HepG2 (cell line): ENCODE measurements around the gene IPO13. TPM values are rescaled to one million over a fixed set of nuclear protein-coding genes. Genes with fewer than 3 reads are reported as not detected.

Experiments used
- ATAC-seq: fragments of 200-7000 bp; cut with Tn5 transposase; 3 replicates; pipeline ENCODE4 v1.9.1; 2020; ENCODE audit warnings: mild to moderate bottlenecking, moderate library complexity
- BruUV-seq: library from RNA; stranded (reverse); fragments of 400-500 nt; replicated peaks from 2 replicates; lab custom pipeline; 2021; lab: Mats Ljungman, UMichigan
- CTCF ChIA-PET: fragments of 300-600 bp; formaldehyde crosslinking; extraction: SDS; loops from one replicate; lab custom pipeline; 2021; ENCODE audit warnings: low total read pairs, inconsistent platforms, low intra/inter-chr PET ratio; lab: Yijun Ruan, JAX
- POLR2A ChIA-PET: fragments of 350-600 bp; sonication (Branson Sonifier 250); formaldehyde crosslinking; loops from one replicate; lab custom pipeline; 2020; ENCODE audit warnings: antibody characterized with exemption, inconsistent platforms; lab: Yijun Ruan, JAX
- DNase-seq: peaks from one replicate; pipeline ENCODE4 v3.0.0-alpha.2; 2015; ENCODE audit warnings: low spot score
- FAIRE-seq: peaks from 3 replicates; lab custom pipeline; 2011; peaks lifted over from hg19 to GRCh38; lab: Jason Lieb, UNC
- H2AFZ ChIP-seq: one replicate; pipeline ENCODE4 v1.6.1; 2011; ENCODE audit warnings: low read length, inconsistent platforms
- H3K27ac ChIP-seq: fragments of 300-600 bp; 3 replicates; pipeline ENCODE4 v1.8.0; 2011; ENCODE audit warnings: mixed run types, mild to moderate bottlenecking, mixed read lengths, low read length, inconsistent platforms; ENCODE audit not compliant: insufficient read depth; ENCODE audit errors: extremely low read length
- H3K27me3 ChIP-seq, 2 experiments: fragments of 200-600 bp in 1 of 2; 2 replicates in 1 of 2; 3 replicates in 1 of 2; pipeline versions ENCODE4 v1.6.0 to v1.8.0; 2011; ENCODE audit warnings: low read length in 2 of 2, mild to moderate bottlenecking in 2 of 2, moderate library complexity in 2 of 2, inconsistent platforms in 1 of 2; ENCODE audit not compliant: insufficient read depth in 2 of 2, control insufficient read depth in 1 of 2
- H3K36me3 ChIP-seq, 2 experiments: fragments of 200-600 bp in 1 of 2; replicated peaks in 1 of 2; 2 replicates in 1 of 2; 3 replicates in 1 of 2; pipeline versions ENCODE4 v1.5.1 to v1.8.0; 2011; ENCODE audit warnings: low read length in 2 of 2, inconsistent platforms in 1 of 2; ENCODE audit not compliant: insufficient read depth in 2 of 2, control insufficient read depth in 1 of 2
- H3K4me1 ChIP-seq: 2 replicates; pipeline ENCODE4 v1.5.1; 2012; ENCODE audit warnings: low read length, inconsistent platforms; ENCODE audit not compliant: insufficient read depth
- H3K4me2 ChIP-seq: 2 replicates; pipeline ENCODE4 v1.6.0; 2011; ENCODE audit warnings: low read depth, low read length, inconsistent platforms
- H3K4me3 ChIP-seq, 3 experiments: fragments of 200-600 bp in 1 of 3; sonication (generic), shearing (Covaris generic) in 1 of 3; replicated peaks in 1 of 3; 2 replicates each; pipeline ENCODE4 v1.5.1; 2011 to 2016; ENCODE audit warnings: low read length in 3 of 3, inconsistent platforms in 2 of 3, low read depth in 2 of 3, mild to moderate bottlenecking in 2 of 3, control low read depth in 1 of 3, mixed read lengths in 1 of 3; ENCODE audit not compliant: insufficient read depth in 1 of 3
- H3K79me2 ChIP-seq: one replicate; pipeline ENCODE4 v1.6.1; 2011; ENCODE audit warnings: low read length, inconsistent platforms; ENCODE audit not compliant: insufficient read depth
- H3K9ac ChIP-seq: 2 replicates; pipeline ENCODE4 v1.6.0; 2011; ENCODE audit warnings: mild to moderate bottlenecking, low read depth, low read length, inconsistent platforms; ENCODE audit not compliant: insufficient read depth
- H3K9me3 ChIP-seq: 2 replicates; pipeline ENCODE4 v1.5.1; 2012; ENCODE audit warnings: mild to moderate bottlenecking, low read length
- H4K20me1 ChIP-seq: 2 replicates; pipeline ENCODE4 v1.6.0; 2011; ENCODE audit warnings: inconsistent platforms, mild to moderate bottlenecking, low read length, moderate library complexity; ENCODE audit not compliant: insufficient read depth
- AKAP8 ChIP-seq: sonication (generic); formaldehyde crosslinking; IDR thresholded peaks from 2 replicates; pipeline ENCODE4 v1.5.1; 2020; ENCODE audit warnings: mild to moderate bottlenecking, missing genetic modification reagents
- BORCS8-MEF2B ChIP-seq: sonication (generic); formaldehyde crosslinking; IDR thresholded peaks from 2 replicates; pipeline ENCODE4 v1.8.0; 2022; ENCODE audit warnings: mild to moderate bottlenecking, missing genetic modification reagents
- FOXO1 ChIP-seq: sonication (generic); formaldehyde crosslinking; IDR thresholded peaks from 2 replicates; pipeline ENCODE4 v1.4.0; 2020; ENCODE audit warnings: missing genetic modification reagents
- GFI1 ChIP-seq: sonication (generic); formaldehyde crosslinking; IDR thresholded peaks from 2 replicates; pipeline ENCODE4 v1.5.0; 2020; ENCODE audit warnings: missing genetic modification reagents, mild to moderate bottlenecking, borderline replicate concordance
- NFIB ChIP-seq: sonication (generic); formaldehyde crosslinking; IDR thresholded peaks from 2 replicates; pipeline ENCODE4 v1.9.0; 2021; ENCODE audit warnings: missing genetic modification reagents, mild to moderate bottlenecking, borderline replicate concordance
- POLR2G ChIP-seq: fragments of 200-400 bp; formaldehyde crosslinking; IDR thresholded peaks from 2 replicates; pipeline ENCODE4 v1.6.1; 2018; ENCODE audit warnings: mild to moderate bottlenecking, low read depth, low read length, moderate library complexity
- RBM39 ChIP-seq: fragments of 200-400 bp; formaldehyde crosslinking; IDR thresholded peaks from one replicate; pipeline ENCODE4 v1.6.1; 2018; ENCODE audit warnings: antibody characterized with exemption, mild to moderate bottlenecking, low read depth, low read length; ENCODE audit not compliant: poor library complexity, severe bottlenecking
- RFX5 ChIP-seq: IDR thresholded peaks from 2 replicates; pipeline ENCODE4 v1.6.1; 2011; ENCODE audit warnings: low read depth, low read length, improper control_type of control experiment
- SMC3 ChIP-seq: IDR thresholded peaks from 2 replicates; pipeline ENCODE4 v1.6.1; 2011; ENCODE audit warnings: low read length, improper control_type of control experiment
- ZFP36 ChIP-seq: fragments of 150-350 bp; IDR thresholded peaks from 2 replicates; pipeline ENCODE4 v1.6.1; 2018; ENCODE audit warnings: borderline replicate concordance, low read length, low read depth; ENCODE audit not compliant: partially characterized antibody
- ZFP82 ChIP-seq: sonication (generic); formaldehyde crosslinking; IDR thresholded peaks from 2 replicates; pipeline ENCODE4 v1.5.1; 2020; ENCODE audit warnings: mild to moderate bottlenecking, missing genetic modification reagents, borderline replicate concordance
- ZNF326 ChIP-seq: sonication (generic); formaldehyde crosslinking; IDR thresholded peaks from 2 replicates; pipeline ENCODE4 v1.4.0; 2020; ENCODE audit warnings: missing genetic modification reagents, borderline replicate concordance
- ZNF362 ChIP-seq: sonication (generic); formaldehyde crosslinking; IDR thresholded peaks from 2 replicates; pipeline ENCODE4 v1.4.0; 2020; ENCODE audit warnings: missing genetic modification reagents, mild to moderate bottlenecking, borderline replicate concordance
- ZNF367 ChIP-seq: sonication (generic); formaldehyde crosslinking; IDR thresholded peaks from 2 replicates; pipeline ENCODE4 v1.4.0; 2020; ENCODE audit warnings: missing genetic modification reagents, borderline replicate concordance
- ZNF383 ChIP-seq: sonication (generic); formaldehyde crosslinking; IDR thresholded peaks from 2 replicates; pipeline ENCODE4 v1.4.0; 2020; ENCODE audit warnings: missing genetic modification reagents, mild to moderate bottlenecking, borderline replicate concordance
- ZNF501 ChIP-seq: sonication (generic); formaldehyde crosslinking; IDR thresholded peaks from 2 replicates; pipeline ENCODE4 v1.5.1; 2020; ENCODE audit warnings: mild to moderate bottlenecking, moderate library complexity, missing genetic modification reagents
- ZNF543 ChIP-seq: sonication (generic); formaldehyde crosslinking; IDR thresholded peaks from 2 replicates; pipeline ENCODE4 v1.4.0; 2020; ENCODE audit warnings: mild to moderate bottlenecking, missing genetic modification reagents
- ZNF776 ChIP-seq: sonication (generic); formaldehyde crosslinking; IDR thresholded peaks from 2 replicates; pipeline ENCODE4 v1.4.0; 2020; ENCODE audit warnings: mild to moderate bottlenecking, missing genetic modification reagents
- ZNF883 ChIP-seq: sonication (generic); formaldehyde crosslinking; IDR thresholded peaks from 2 replicates; pipeline ENCODE4 v1.5.1; 2020; ENCODE audit warnings: mild to moderate bottlenecking, missing genetic modification reagents; ENCODE audit errors: not compliant biosample characterization
- WGBS: methylation state at CpG from one replicate; pipeline ENCODE4 v1.1.6; 2017; ENCODE audit warnings: low lambda C conversion rate; 5-methylcytosine and 5-hydroxymethylcytosine counted together
- in situ Hi-C: cut with HindIII; loops from 2 replicates; pipeline ENCODE4 v1.10.0; 2017; ENCODE audit warnings: low pct_unique_long_range_greater_than_20kb; ENCODE audit not compliant: extremely low pct_ligation_motif_present
- intact Hi-C: fragments of 100-400 bp; cut with micrococcal nuclease; formaldehyde crosslinking; loops from one replicate; pipeline ENCODE4 v1.10.0; 2022; ENCODE audit not compliant: unreplicated experiment
- polyA plus RNA-seq, 8 experiments: library from polyadenylated mRNA; depleted of rRNA in 3 of 8; stranded (reverse) in 7 of 8; unstranded in 1 of 8; fragments of >200 nt; fragmentation: Illumina TruSeq in 4 of 8; extraction: Trizol in 4 of 8; gene quantifications; 2 replicates each; pipeline versions ENCODE4 v1.2.1 to v1.2.3, GENCODE V29; 2011 to 2016; ENCODE audit warnings: low read depth in 4 of 8, missing spikeins in 1 of 8, mixed read lengths in 1 of 8; ENCODE audit not compliant: insufficient read depth in 1 of 8
- total RNA-seq, 5 experiments: library from RNA; depleted of rRNA; stranded (reverse); fragments of >200 nt; fragmentation: Illumina TruSeq; extraction: Trizol; gene quantifications; 2 replicates each; pipeline ENCODE4 v1.2.3, GENCODE V29; 2016; ENCODE audit warnings: low read depth in 1 of 5

Gene IPO13
- total and polyA plus RNA-seq, 2 of the 13 experiments (the other 11 are each of a cell fraction or from before 2014, with no cell fraction given): 12.9 to 15.6 TPM

- Histone ChIP-seq H3K36me3 (no peaks in the 10 kb centered on the region), H4K20me1 (no peaks in the 10 kb centered on the region), H3K27me3 (no peaks in the 10 kb centered on the region), H2AFZ (no peak overlapping the region), H3K79me2 (no peaks in the 10 kb centered on the region), H3K9ac (peak overlapping the region; percentile 51; the same call in 1 of the 2 replicates), H3K4me2 (peak overlapping the region; percentile 89), H3K9me3 (no peaks in the 10 kb centered on the region)
- DNase-seq: no peak
- in situ Hi-C loops: no loop called here
- 53% methylated on average over 11 of the region's 11 CpGs for WGBS
- TF ChIP-seq ZNF776 (0 out of 2 replicates have a peak, but pooled peaks have one; percentile 3), ZNF367 (no peak), RBM39 (no peak), ZFP36 (no peak), ZNF326 (CRISPR knock-in tag) (no peak), RFX5 (no peak), FOXO1 (CRISPR knock-in tag) (no peak), ZFP82 (CRISPR knock-in tag) (no peak), BORCS8-MEF2B (CRISPR knock-in tag) (no peak), ZNF501 (no peak), ZNF883 (no peak), ZNF383 (CRISPR knock-in tag) (peak; percentile 41; the same call in 1 of the 2 replicates), POLR2G (peak; percentile 10; the same call in 1 of the 2 replicates), AKAP8 (CRISPR knock-in tag) (no peak), ZNF362 (CRISPR knock-in tag) (0 out of 2 replicates have a peak, but pooled peaks have one; percentile 5), NFIB (CRISPR knock-in tag) (no peak), GFI1 (CRISPR knock-in tag) (no peak), ZNF543 (CRISPR knock-in tag) (0 out of 2 replicates have a peak, but pooled peaks have one; percentile 12), SMC3 (no peak)
- TF ChIP-seq, all 625 proteins: peak for 5
- ATAC-seq (no peak), FAIRE-seq (no peak)
- ChIA-PET CTCF (interaction anchor here (0.7 kb wide), 1 partner anchor 13 kb away, joined by 3 read pairs; no protein-coding TSS in a partner anchor), POLR2A (interaction anchor here (0.7 to 1.5 kb wide), 10 partner anchors 12 to 229 kb away, joined by 3 to 9 read pairs (median 3); partner anchors contain the start of genes ATP6V0B, DPH2 and SLC6A9)
- Histone ChIP-seq H3K27ac (no peak overlapping the region), H3K4me1 (peaks cover 62% of the 10 kb centered on the region), H3K4me3 (peak overlapping the region; percentile 52 to 77 (median 75); a peak in 5 of 6 replicates)
- no TSS peak for BruUV-seq
- intact Hi-C loops: no loop called here
Observed at GRCh38 chr1:43992232-43992995, 45.7 kb downstream of the IPO13 start.
